H9 (cell line): ENCODE data around the gene KCNMA1. TPM values are rescaled to one million over a fixed set of nuclear protein-coding genes. Genes with fewer than 3 reads are reported as not detected.

ENCODE experiments used
- DNase-seq: peaks from one replicate; pipeline ENCODE4 v3.0.0-alpha.2; 2017
- H2AFZ ChIP-seq: one replicate; pipeline ENCODE4 v1.6.1; 2013; ENCODE audit warnings: mild to moderate bottlenecking, low read length, control low read depth, moderate library complexity
- H2AK5ac ChIP-seq: 2 replicates; pipeline ENCODE4 v1.6.1; 2013; ENCODE audit warnings: low read length, control low read depth, mixed read lengths; ENCODE audit not compliant: insufficient read length
- H2BK120ac ChIP-seq: one replicate; pipeline ENCODE4 v1.6.1; 2013; ENCODE audit warnings: low read depth, mild to moderate bottlenecking, low read length, control low read depth, inconsistent platforms; ENCODE audit not compliant: poor library complexity, severe bottlenecking
- H2BK12ac ChIP-seq: 2 replicates; pipeline ENCODE4 v1.6.1; 2013; ENCODE audit warnings: low read length, control low read depth, mixed read lengths, low read depth; ENCODE audit not compliant: insufficient read length
- H2BK15ac ChIP-seq: 2 replicates; pipeline ENCODE4 v1.6.1; 2013; ENCODE audit warnings: low read depth, low read length, control low read depth
- H2BK20ac ChIP-seq: one replicate; pipeline ENCODE4 v1.6.1; 2013; ENCODE audit warnings: low read depth, mild to moderate bottlenecking, low read length, control low read depth, inconsistent platforms; ENCODE audit not compliant: poor library complexity, severe bottlenecking
- H2BK5ac ChIP-seq: 2 replicates; pipeline ENCODE4 v1.6.1; 2013; ENCODE audit warnings: low read length, control low read depth, mixed read lengths; ENCODE audit not compliant: insufficient read length
- H3K14ac ChIP-seq: 2 replicates; pipeline ENCODE4 v1.6.1; 2013; ENCODE audit warnings: low read length, control low read depth; ENCODE audit not compliant: insufficient read depth
- H3K18ac ChIP-seq: 2 replicates; pipeline ENCODE4 v1.6.1; 2013; ENCODE audit warnings: low read depth, mild to moderate bottlenecking, mixed read lengths, low read length, control low read depth; ENCODE audit not compliant: insufficient read length
- H3K23ac ChIP-seq: 2 replicates; pipeline ENCODE4 v1.6.1; 2013; ENCODE audit warnings: low read length, control low read depth, mixed read lengths, low read depth; ENCODE audit not compliant: insufficient read length
- H3K23me2 ChIP-seq: 2 replicates; pipeline ENCODE4 v1.6.1; 2013; ENCODE audit warnings: low read depth, mild to moderate bottlenecking, mixed read lengths, low read length, control low read depth; ENCODE audit not compliant: insufficient read length, poor library complexity, severe bottlenecking
- H3K27ac ChIP-seq: 2 replicates; pipeline ENCODE4 v1.5.1; 2013; ENCODE audit warnings: low read length, control low read depth, mixed read lengths, low read depth; ENCODE audit not compliant: insufficient read length
- H3K27me3 ChIP-seq: 2 replicates; pipeline ENCODE4 v1.6.1; 2013; ENCODE audit warnings: low read length, control low read depth, inconsistent platforms; ENCODE audit not compliant: insufficient read depth
- H3K4ac ChIP-seq: 2 replicates; pipeline ENCODE4 v1.6.1; 2013; ENCODE audit warnings: low read depth, mild to moderate bottlenecking, control low read depth, inconsistent platforms, low read length, moderate library complexity
- H3K4me1 ChIP-seq: 2 replicates; pipeline ENCODE4 v1.6.1; 2013; ENCODE audit warnings: low read length, control low read depth, inconsistent platforms; ENCODE audit not compliant: insufficient read depth
- H3K4me2 ChIP-seq: 2 replicates; pipeline ENCODE4 v1.6.1; 2013; ENCODE audit warnings: low read length, control low read depth, mixed read lengths; ENCODE audit not compliant: insufficient read length, insufficient read depth
- H3K56ac ChIP-seq: 2 replicates; pipeline ENCODE4 v1.6.1; 2013; ENCODE audit warnings: low read depth, mild to moderate bottlenecking, mixed read lengths, low read length, control low read depth; ENCODE audit not compliant: insufficient read length
- H3K79me1 ChIP-seq: 2 replicates; pipeline ENCODE4 v1.6.1; 2013; ENCODE audit warnings: low read depth, mild to moderate bottlenecking, moderate library complexity, low read length, control low read depth, inconsistent platforms; ENCODE audit not compliant: insufficient read depth, poor library complexity, severe bottlenecking
- H3K79me2 ChIP-seq: 2 replicates; pipeline ENCODE4 v1.6.1; 2013; ENCODE audit warnings: low read length, control low read depth, inconsistent platforms; ENCODE audit not compliant: insufficient read depth
- H3K9ac ChIP-seq: 2 replicates; pipeline ENCODE4 v1.6.1; 2013; ENCODE audit warnings: low read length, control low read depth, mixed read lengths; ENCODE audit not compliant: insufficient read length; ENCODE audit errors: extremely low read depth
- H3K9me3 ChIP-seq: one replicate; pipeline ENCODE4 v1.6.1; 2013; ENCODE audit warnings: low read depth, low read length, inconsistent platforms; ENCODE audit not compliant: control insufficient read depth
- H3T11ph ChIP-seq: one replicate; pipeline ENCODE4 v1.6.1; 2013; ENCODE audit warnings: mild to moderate bottlenecking, low read length, control low read depth, inconsistent platforms
- H4K20me1 ChIP-seq: one replicate; pipeline ENCODE4 v1.6.1; 2013; ENCODE audit not compliant: control insufficient read depth, insufficient read length, insufficient read depth
- H4K5ac ChIP-seq: 2 replicates; pipeline ENCODE4 v1.6.1; 2013; ENCODE audit warnings: low read depth, mild to moderate bottlenecking, mixed read lengths, low read length, control low read depth; ENCODE audit not compliant: insufficient read length
- H4K8ac ChIP-seq: replicated peaks from 2 replicates; pipeline ENCODE4 v1.6.1; 2013; ENCODE audit warnings: low read length, control low read depth, mixed read lengths, low read depth; ENCODE audit not compliant: insufficient read length
- H4K91ac ChIP-seq: 2 replicates; pipeline ENCODE4 v1.6.1; 2013; ENCODE audit warnings: low read depth, mild to moderate bottlenecking, moderate library complexity, mixed read lengths, low read length, control low read depth; ENCODE audit not compliant: insufficient read length
- H3K27ac Mint-ChIP-seq, 3 experiments: 2 replicates in 2 of 3; 3 replicates in 1 of 3; pipeline ENCODE4 v1.8.0; 2020 to 2021; ENCODE audit warnings: mixed read lengths in 3 of 3, mild to moderate bottlenecking in 1 of 3, moderate library complexity in 1 of 3
- H3K27me3 Mint-ChIP-seq: 2 replicates; pipeline ENCODE4 v1.8.0; 2021; ENCODE audit warnings: low read depth, mild to moderate bottlenecking, moderate library complexity, mixed read lengths
- H3K36me3 Mint-ChIP-seq, 3 experiments: 2 replicates in 2 of 3; 3 replicates in 1 of 3; pipeline ENCODE4 v1.8.0; 2020 to 2021; ENCODE audit warnings: low read depth in 3 of 3, mixed read lengths in 3 of 3; ENCODE audit not compliant: insufficient read depth in 1 of 3
- H3K4me1 Mint-ChIP-seq, 2 experiments: 2 replicates each; pipeline ENCODE4 v1.8.0; 2020; ENCODE audit warnings: mixed read lengths in 2 of 2
- H3K4me3 Mint-ChIP-seq, 2 experiments: 2 replicates in 1 of 2; 3 replicates in 1 of 2; pipeline ENCODE4 v1.8.0; 2020 to 2021; ENCODE audit warnings: mild to moderate bottlenecking in 2 of 2, mixed read lengths in 2 of 2, moderate library complexity in 1 of 2
- H3K9me3 Mint-ChIP-seq, 2 experiments: 2 replicates in 1 of 2; 3 replicates in 1 of 2; pipeline ENCODE4 v1.8.0; 2020; ENCODE audit warnings: mild to moderate bottlenecking in 2 of 2, mixed read lengths in 2 of 2, moderate library complexity in 1 of 2
- WGBS: extraction: QIAGEN DNeasy Blood & Tissue Kit; methylation state at CpG from one replicate; pipeline ENCODE4 v1.1.7; 2013; ENCODE audit warnings: missing lambda C conversion rate, low lambda C conversion rate, mixed read lengths; ENCODE audit not compliant: insufficient read length; ENCODE audit errors: extremely low coverage; 5-methylcytosine and 5-hydroxymethylcytosine counted together
- total RNA-seq: library from RNA; stranded (reverse); gene quantifications from 2 replicates; pipeline ENCODE4 v1.2.1, GENCODE V29; 2021
- TF ChIP-seq, protein P1 (sequence below): fragments of 200-600 bp; sonication (generic); conservative IDR thresholded peaks from 3 replicates; pipeline ENCODE4 v1.8.0; 2021; ENCODE audit warnings: antibody characterized with exemption, mild to moderate bottlenecking

Gene KCNMA1
- total RNA-seq, 1 experiment from 2014 or later, result 2.0 TPM

DNA sequence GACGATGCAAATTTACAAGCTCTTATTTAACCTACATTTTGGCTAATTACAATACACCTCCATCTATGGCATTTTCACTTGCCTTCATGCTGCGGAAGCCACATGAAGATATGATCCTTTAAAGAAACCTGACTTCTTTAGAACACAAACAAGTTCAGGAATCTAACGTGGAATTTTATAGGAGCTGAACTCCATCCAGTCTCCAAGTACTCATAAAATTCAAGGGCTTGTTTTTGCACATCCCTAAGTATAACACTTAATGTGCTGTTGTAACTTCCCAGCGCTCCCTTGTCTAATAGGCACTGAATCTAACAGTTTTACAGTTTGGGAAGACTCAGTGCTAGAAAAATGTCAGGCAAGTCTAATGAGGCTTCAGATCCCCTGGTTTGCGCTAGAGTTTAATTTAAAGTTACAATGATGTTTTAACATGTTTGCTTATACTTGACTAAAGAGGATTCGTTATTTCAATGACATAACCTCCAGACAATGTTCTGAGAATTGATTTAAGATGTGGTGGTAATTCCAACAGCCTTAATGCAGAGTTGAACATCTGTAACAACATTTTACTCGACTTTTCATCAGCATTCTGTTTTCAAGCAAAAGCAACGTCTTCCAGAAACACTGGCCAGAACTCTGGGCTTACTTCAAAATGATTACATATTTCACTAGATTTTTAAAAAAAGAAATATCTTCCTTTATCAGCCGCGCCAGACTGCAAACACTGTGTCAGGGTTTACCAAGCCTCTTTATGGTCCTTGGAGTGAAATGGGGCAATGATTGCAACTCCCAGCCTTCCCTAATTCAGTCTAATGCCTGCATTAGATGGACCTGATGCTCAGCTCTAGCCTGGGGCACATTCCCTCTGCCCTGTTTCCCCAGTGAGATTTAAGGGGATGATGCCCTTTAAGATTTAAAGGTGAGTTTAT, 664.3 kb downstream of the KCNMA1 start:
- no peak overlapping the region for H3K18ac ChIP-seq
- H3K27me3 Mint-ChIP-seq, result no peaks in the 10 kb centered on the region; the same call in 1 of the 2 replicates
- H3T11ph ChIP-seq, result no peak overlapping the region
- no peak overlapping the region for H3K4ac ChIP-seq
- no peak overlapping the region for H3K27ac Mint-ChIP-seq
- no peaks in the 10 kb centered on the region for H3K23me2 ChIP-seq
- no peak overlapping the region for H3K14ac ChIP-seq
- no peak overlapping the region for H4K8ac ChIP-seq
- H2AFZ ChIP-seq, result no peak overlapping the region
- peaks cover 12 to 14% of the 10 kb centered on the region in 2 experiments; a peak in 3 of 4 replicates for H3K4me1 Mint-ChIP-seq
- no peak overlapping the region for H3K9ac ChIP-seq
- H3K56ac ChIP-seq, result no peak overlapping the region
- DNase-seq, result no peak
- no peak overlapping the region for H2AK5ac ChIP-seq
- H3K36me3 Mint-ChIP-seq, result no peaks in the 10 kb centered on the region
- no peaks in the 10 kb centered on the region for H3K4me1 ChIP-seq
- no peak overlapping the region for H2BK5ac ChIP-seq
- H2BK15ac ChIP-seq, result no peak overlapping the region
- TF ChIP-seq, protein P1, sequence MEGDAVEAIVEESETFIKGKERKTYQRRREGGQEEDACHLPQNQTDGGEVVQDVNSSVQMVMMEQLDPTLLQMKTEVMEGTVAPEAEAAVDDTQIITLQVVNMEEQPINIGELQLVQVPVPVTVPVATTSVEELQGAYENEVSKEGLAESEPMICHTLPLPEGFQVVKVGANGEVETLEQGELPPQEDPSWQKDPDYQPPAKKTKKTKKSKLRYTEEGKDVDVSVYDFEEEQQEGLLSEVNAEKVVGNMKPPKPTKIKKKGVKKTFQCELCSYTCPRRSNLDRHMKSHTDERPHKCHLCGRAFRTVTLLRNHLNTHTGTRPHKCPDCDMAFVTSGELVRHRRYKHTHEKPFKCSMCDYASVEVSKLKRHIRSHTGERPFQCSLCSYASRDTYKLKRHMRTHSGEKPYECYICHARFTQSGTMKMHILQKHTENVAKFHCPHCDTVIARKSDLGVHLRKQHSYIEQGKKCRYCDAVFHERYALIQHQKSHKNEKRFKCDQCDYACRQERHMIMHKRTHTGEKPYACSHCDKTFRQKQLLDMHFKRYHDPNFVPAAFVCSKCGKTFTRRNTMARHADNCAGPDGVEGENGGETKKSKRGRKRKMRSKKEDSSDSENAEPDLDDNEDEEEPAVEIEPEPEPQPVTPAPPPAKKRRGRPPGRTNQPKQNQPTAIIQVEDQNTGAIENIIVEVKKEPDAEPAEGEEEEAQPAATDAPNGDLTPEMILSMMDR, result no peak
- no peak overlapping the region for H3K4me3 Mint-ChIP-seq
- H2BK20ac ChIP-seq, result no peak overlapping the region
- H3K27me3 ChIP-seq, result no peaks in the 10 kb centered on the region
- no peak overlapping the region for H3K27ac ChIP-seq
- no peaks in the 10 kb centered on the region for H4K20me1 ChIP-seq
- no peak overlapping the region for H3K23ac ChIP-seq
- no peak overlapping the region for H4K5ac ChIP-seq
- no peak overlapping the region for H3K4me2 ChIP-seq
- no peak overlapping the region for H2BK12ac ChIP-seq
- no peak overlapping the region for H2BK120ac ChIP-seq
- WGBS, result no CpG with 5 or more reads among the region's 10 CpGs
- H3K79me1 ChIP-seq, result no peaks in the 10 kb centered on the region
- no peak overlapping the region for H4K91ac ChIP-seq
- no peaks in the 10 kb centered on the region for H3K79me2 ChIP-seq
- no peaks in the 10 kb centered on the region for H3K9me3 Mint-ChIP-seq
- no peaks in the 10 kb centered on the region for H3K9me3 ChIP-seq
